CD4-positive, alpha-beta T cell (primary cell): Measurements from ENCODE around the gene TNK2. TPM values are rescaled to one million over a fixed set of nuclear protein-coding genes. Genes with fewer than 3 reads are reported as not detected.
A peak's percentile ranks its signal among the peaks of the same experiment; 100 is the strongest.
"Not testable (repeated sequence)": the region's sequence is repeated elsewhere in the genome, so short reads cannot be mapped to it uniquely, and the experiment has no call there.

ENCODE experiments used
- ATAC-seq: fragments of 200-7000 bp; cut with Tn5 transposase; one replicate; pipeline ENCODE4 v1.10.0; 2022; ENCODE audit warnings: mild to moderate bottlenecking; ENCODE audit not compliant: poor library complexity
- CTCF ChIA-PET: fragments of 350-600 bp; sonication (Branson Sonifier 250); formaldehyde crosslinking; loops from one replicate; lab custom pipeline; 2021; ENCODE audit warnings: antibody characterized with exemption, inconsistent platforms; lab: Charles Lee
- POLR2A ChIA-PET: fragments of 350-600 bp; sonication (Branson Sonifier 250); formaldehyde crosslinking; loops from one replicate; lab custom pipeline; 2021; ENCODE audit warnings: antibody characterized with exemption, inconsistent platforms; lab: Charles Lee
- DNase-seq, 14 experiments: peaks; one replicate each; pipeline ENCODE4 v3.0.0-alpha.2; 2013 to 2020; ENCODE audit warnings: mixed read lengths in 2 of 14
- H3K27ac ChIP-seq, 2 donors: one replicate each; pipeline versions ENCODE4 v1.5.1 to v1.7.0; 2013; ENCODE audit warnings: low read length in 2 of 2, low read depth in 1 of 2, mild to moderate bottlenecking in 1 of 2
- H3K27me3 ChIP-seq, 2 experiments: 1 replicate in 1 of 2; 2 replicates in 1 of 2; pipeline versions ENCODE4 v1.6.1 to v1.7.0; 2013; ENCODE audit warnings: low read length in 2 of 2, control low read depth in 1 of 2, mild to moderate bottlenecking in 1 of 2, moderate library complexity in 1 of 2; ENCODE audit not compliant: insufficient read depth in 2 of 2, control insufficient read depth in 1 of 2
- H3K36me3 ChIP-seq: one replicate; pipeline ENCODE4 v1.6.1; 2013; ENCODE audit warnings: low read length, control low read depth; ENCODE audit not compliant: insufficient read depth
- H3K4me1 ChIP-seq: one replicate; pipeline ENCODE4 v1.6.1; 2013; ENCODE audit warnings: low read length, control low read depth; ENCODE audit not compliant: insufficient read depth
- H3K4me3 ChIP-seq: one replicate; pipeline ENCODE4 v1.5.1; 2013; ENCODE audit warnings: mild to moderate bottlenecking, low read length, moderate library complexity
- H3K9me3 ChIP-seq, 2 experiments: 1 replicate in 1 of 2; 2 replicates in 1 of 2; pipeline versions ENCODE4 v1.6.1 to v1.7.0; 2013; ENCODE audit warnings: low read length in 2 of 2, mild to moderate bottlenecking in 2 of 2, control low read depth in 1 of 2, moderate library complexity in 1 of 2; ENCODE audit not compliant: control insufficient read depth in 1 of 2, insufficient read depth in 1 of 2
- H3K27ac Mint-ChIP-seq: one replicate; pipeline ENCODE4 v1.8.0; 2020; ENCODE audit warnings: mixed read lengths
- H3K27me3 Mint-ChIP-seq: one replicate; pipeline ENCODE4 v1.8.0; 2021; ENCODE audit warnings: mixed read lengths
- H3K36me3 Mint-ChIP-seq: one replicate; pipeline ENCODE4 v1.8.0; 2021; ENCODE audit warnings: low read depth, mixed read lengths
- H3K4me1 Mint-ChIP-seq: one replicate; pipeline ENCODE4 v1.8.0; 2021; ENCODE audit warnings: low read depth, mixed read lengths
- H3K4me3 Mint-ChIP-seq: one replicate; pipeline ENCODE4 v1.8.0; 2020; ENCODE audit warnings: mild to moderate bottlenecking, mixed read lengths
- H3K9me3 Mint-ChIP-seq: one replicate; pipeline ENCODE4 v1.8.0; 2020; ENCODE audit warnings: mixed read lengths
- CTCF ChIP-seq: fragments of 200-600 bp; IDR thresholded peaks from one replicate; pipeline ENCODE4 v1.8.0; 2022; ENCODE audit warnings: antibody characterized with exemption, mild to moderate bottlenecking
- intact Hi-C, 2 experiments: fragments of 100-400 bp; cut with DNase I in 1 of 2; cut with micrococcal nuclease in 1 of 2; formaldehyde crosslinking; loops; one replicate each; pipeline versions ENCODE4 v1.15.1 to v1.9.0; 2023 to 2025; cut with DNase I, micrococcal nuclease
- total RNA-seq, 174 experiments: library from RNA in 2 of 174; stranded (reverse) in 2 of 174; gene quantifications; one replicate each; pipeline ENCODE4 v1.2.3 and lab custom pipeline; 2021 to 2026

Gene TNK2
- total RNA-seq, 2 experiments from 2014 or later = 161 to 171 TPM

GRCh38 chr3:195904368-195904767 lies 4.0 kb downstream of the TNK2 start:
- Histone ChIP-seq H3K4me1 (peaks cover 81% of the 10 kb centered on the region), H3K4me3 (no peak overlapping the region), H3K27me3 (no peaks in the 10 kb centered on the region), H3K9me3 (no peaks in the 10 kb centered on the region), H3K27ac (no peak overlapping the region), H3K36me3 (no peaks in the 10 kb centered on the region)
- no peaks in the 10 kb centered on the region for H3K27me3 Mint-ChIP-seq
- peaks cover 74% of the 10 kb centered on the region for H3K4me1 Mint-ChIP-seq
- intact Hi-C loops = loop anchor here in 1 of 2 experiments (5.0 kb wide), 1 partner anchor 357 kb away; no protein-coding TSS in a partner anchor
- peaks cover 22% of the 10 kb centered on the region for H3K36me3 Mint-ChIP-seq
- peak in 3 of 14 experiments; percentile 25 to 41 (median 29) for DNase-seq
- ChIA-PET POLR2A (interaction anchor here (7.6 kb wide), 1 partner anchor 9 kb away, joined by 231 read pairs; no protein-coding TSS in a partner anchor), CTCF (interaction anchor here (1.0 to 1.6 kb wide), 2 partner anchors 10 kb away, joined by 5 to 7 read pairs; no protein-coding TSS in a partner anchor)
- H3K27ac Mint-ChIP-seq = peak overlapping the region; percentile 99
- peak overlapping the region; percentile 40 for H3K4me3 Mint-ChIP-seq
- TF ChIP-seq CTCF = no peak
- no peaks in the 10 kb centered on the region for H3K9me3 Mint-ChIP-seq
- ATAC-seq = no peak

GRCh38 chr3:195903950-195904290 lies 4.4 kb downstream of the TNK2 start:
- POLR2A ChIA-PET = interaction anchor here (7.6 kb wide), 1 partner anchor 8 kb away, joined by 231 read pairs; no protein-coding TSS in a partner anchor
- Mint-ChIP-seq H3K9me3 (no peaks in the 10 kb centered on the region), H3K4me1 (peaks cover 78% of the 10 kb centered on the region), H3K27ac (peak overlapping the region; percentile 99), H3K4me3 (peak overlapping the region; percentile 57), H3K27me3 (no peaks in the 10 kb centered on the region), H3K36me3 (peaks cover 22% of the 10 kb centered on the region)
- Histone ChIP-seq H3K36me3 (no peaks in the 10 kb centered on the region), H3K4me1 (peaks cover 82% of the 10 kb centered on the region), H3K9me3 (no peaks in the 10 kb centered on the region), H3K27me3 (no peaks in the 10 kb centered on the region), H3K27ac (peak overlapping the region in 1 of 2 donors; percentile 10), H3K4me3 (no peak overlapping the region)
- intact Hi-C loops = loop anchor here in 1 of 2 experiments (5.0 kb wide), 1 partner anchor 357 kb away; no protein-coding TSS in a partner anchor
- ATAC-seq (no peak), DNase-seq (peak in 1 of 14 experiments; percentile 25)
- no peak for TF ChIP-seq CTCF
- CTCF ChIA-PET = interaction anchor here (1.0 to 1.6 kb wide), 2 partner anchors 9 to 11 kb away, joined by 5 to 7 read pairs; no protein-coding TSS in a partner anchor

- not testable (repeated sequence) for H3K9me3 Mint-ChIP-seq, H3K36me3 ChIP-seq, ATAC-seq, H3K4me3 ChIP-seq, H3K27me3 ChIP-seq, H3K9me3 ChIP-seq, DNase-seq, H3K4me3 Mint-ChIP-seq, H3K27me3 Mint-ChIP-seq, H3K27ac ChIP-seq
- intact Hi-C loops = loop anchor here in 1 of 2 experiments (5.0 kb wide), 1 partner anchor 355 kb away; no protein-coding TSS in a partner anchor
- peak overlapping the region; percentile 99 for H3K27ac Mint-ChIP-seq
- peaks cover 13% of the 10 kb centered on the region for H3K36me3 Mint-ChIP-seq
- CTCF ChIA-PET = interaction anchor here (0.6 to 1.6 kb wide), 4 partner anchors 8 to 1912 kb away, joined by 3 to 7 read pairs (median 3); no protein-coding TSS in a partner anchor
- peaks cover 81% of the 10 kb centered on the region for H3K4me1 ChIP-seq
- POLR2A ChIA-PET = interaction anchor here (0.6 to 7.6 kb wide), 2 partner anchors 7 to 99 kb away, joined by 3 to 231 read pairs; no protein-coding TSS in a partner anchor
- H3K4me1 Mint-ChIP-seq = peaks cover 80% of the 10 kb centered on the region
Observed at GRCh38 chr3:195902634-195903033, 5.7 kb downstream of the TNK2 start.

GRCh38 chr3:195901836-195902585 lies 6.3 kb downstream of the TNK2 start:
- peaks cover 81% of the 10 kb centered on the region for H3K4me1 ChIP-seq
- not testable (repeated sequence) for DNase-seq, H3K27me3 ChIP-seq, H3K9me3 Mint-ChIP-seq, H3K36me3 ChIP-seq, H3K4me3 Mint-ChIP-seq, H3K9me3 ChIP-seq, H3K27ac ChIP-seq, H3K4me3 ChIP-seq, H3K27me3 Mint-ChIP-seq, ATAC-seq
- intact Hi-C loops = loop anchor here in 1 of 2 experiments (5.0 kb wide), 1 partner anchor 355 kb away; no protein-coding TSS in a partner anchor
- ChIA-PET CTCF (interaction anchor here (1.0 to 2.3 kb wide), 3 partner anchors 13 to 51 kb away, joined by 3 to 11 read pairs (median 3); no protein-coding TSS in a partner anchor), POLR2A (interaction anchor here (0.6 kb wide), 1 partner anchor 100 kb away, joined by 3 read pairs; no protein-coding TSS in a partner anchor)
- Mint-ChIP-seq H3K4me1 (peaks cover 82% of the 10 kb centered on the region), H3K27ac (peak overlapping the region; percentile 80), H3K36me3 (peaks cover 10% of the 10 kb centered on the region)
